Stimulated activated CD8-positive, alpha-beta memory T cell treated with anti-CD3 and anti-CD28 coated beads, Interleukin-7, amount 100 ng/mL, for 4 hours (primary cell): ENCODE measurements around the gene CIAO3.
A peak's percentile ranks its signal among the peaks of the same experiment; 100 is the strongest.

Experiments used
- DNase-seq, 2 donors: peaks; one replicate each; pipeline ENCODE4 v3.0.0-alpha.2; 2020; ENCODE audit warnings: low read depth in 2 of 2

Gene CIAO3

DNA sequence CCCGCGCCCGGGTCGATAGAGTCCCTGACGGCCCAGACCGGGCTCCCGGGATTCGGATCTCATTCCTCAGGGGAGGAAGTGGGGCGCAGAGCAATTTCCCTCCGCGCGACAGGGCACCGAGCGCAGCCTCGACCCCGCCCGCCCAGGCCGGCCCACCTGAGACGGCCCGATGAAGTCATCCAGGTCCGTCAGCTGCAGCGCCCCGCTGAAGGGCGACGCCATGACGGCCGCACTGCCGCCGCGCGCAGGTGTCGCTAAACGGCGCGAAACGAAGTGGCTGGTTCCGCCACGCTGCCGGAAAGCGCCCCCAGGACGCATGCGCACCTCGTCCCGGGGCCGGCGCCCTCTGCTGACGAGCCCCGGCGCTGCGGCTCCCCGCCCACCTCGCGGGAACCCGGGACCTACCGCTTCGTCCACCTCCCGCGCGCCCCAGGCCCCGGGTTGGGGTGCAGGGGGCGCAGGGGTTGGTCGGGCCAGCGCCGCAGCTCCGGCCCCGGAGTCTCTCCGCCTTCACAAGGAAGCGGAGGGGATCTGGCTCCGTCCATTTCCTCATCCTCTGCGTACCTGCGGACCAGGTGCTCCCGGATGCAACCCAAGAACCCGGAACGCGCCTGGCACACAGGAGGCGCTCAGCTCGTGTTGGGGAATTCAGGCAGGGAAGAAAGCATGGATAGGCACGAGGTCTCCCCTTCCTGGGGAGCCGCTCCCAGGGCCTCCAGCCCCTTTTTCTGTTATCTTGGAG, at the start of gene CIAO3:
TSS of gene CIAO3 (minus strand) at position 234 of the 742 bp plus-strand sequence. CDS start at position 222, 12 bp downstream.
- DNase-seq: peak; percentile 80 to 88

- DNase-seq: no peak
These were observed 49.3 kb upstream of the CIAO3 start for GRCh38 chr16:790086-790485.

DNA sequence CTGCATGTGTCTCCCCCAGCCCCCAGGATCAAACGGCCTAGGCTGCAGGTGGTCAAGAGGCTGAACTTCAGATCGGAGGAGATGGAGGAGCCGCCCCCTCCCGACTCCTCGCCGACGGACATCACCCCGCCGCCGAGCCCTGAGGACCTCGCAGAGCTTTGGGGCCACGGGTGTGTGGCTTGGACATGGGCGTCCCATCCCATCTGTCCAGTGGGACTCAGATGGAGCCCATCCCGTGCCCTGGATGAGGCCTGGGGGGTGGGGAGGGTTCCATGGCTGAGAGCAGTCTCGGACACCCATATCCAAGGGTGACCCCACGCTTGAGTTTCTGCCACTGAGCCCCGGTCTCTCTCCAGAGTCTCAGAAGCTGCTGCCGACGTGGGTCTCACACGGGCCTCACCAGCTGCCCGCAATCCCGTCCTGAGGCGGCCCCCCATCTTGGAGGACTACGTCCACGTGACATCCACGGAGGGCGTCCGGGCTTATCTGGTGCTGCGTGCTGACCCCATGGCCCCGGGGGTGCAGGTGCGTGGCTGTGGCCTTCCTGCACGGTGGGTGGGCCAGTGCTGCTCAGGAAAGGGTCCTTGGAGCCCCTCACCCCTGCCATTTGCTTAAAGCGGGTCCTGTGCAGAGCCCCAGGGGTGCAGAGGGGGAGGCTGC, 48.5 kb upstream of the CIAO3 start:
- DNase-seq: no peak

- peak; percentile 81 to 92 for DNase-seq
These were observed 47.8 kb upstream of the CIAO3 start, which contains the start of gene CHTF18 for GRCh38 chr16:788399-789126. TSS of gene CHTF18 (plus strand) at chr16:788620. CDS start at chr16:788685, 65 bp downstream.

DNA sequence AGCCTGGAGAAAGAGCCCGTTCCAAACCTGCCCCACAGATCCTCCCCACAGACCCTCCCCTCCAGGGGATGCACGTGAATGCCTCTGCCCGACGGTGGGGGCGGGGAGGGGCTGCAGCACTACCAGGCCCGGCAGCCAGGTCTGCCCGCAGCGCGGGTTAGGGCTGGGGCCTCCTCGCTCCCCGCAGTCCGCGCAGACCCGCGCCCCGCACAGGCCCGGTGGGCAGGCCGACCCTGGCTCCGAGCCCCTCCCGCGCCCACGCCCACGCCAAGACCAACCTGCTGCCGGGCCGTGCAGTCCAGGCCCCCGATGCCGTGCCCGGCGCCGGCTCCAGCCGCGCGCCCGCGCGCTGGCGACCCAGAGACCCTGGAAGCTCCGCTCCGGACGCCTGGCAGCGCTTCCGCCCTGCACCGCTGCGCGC, 47.2 kb upstream of the CIAO3 start, which contains the start of gene RPUSD1:
TSS of gene RPUSD1 (minus strand) at position 404 of the 421 bp plus-strand sequence. CDS start 644 bp downstream, outside the sequence.
- no peak for DNase-seq

DNA sequence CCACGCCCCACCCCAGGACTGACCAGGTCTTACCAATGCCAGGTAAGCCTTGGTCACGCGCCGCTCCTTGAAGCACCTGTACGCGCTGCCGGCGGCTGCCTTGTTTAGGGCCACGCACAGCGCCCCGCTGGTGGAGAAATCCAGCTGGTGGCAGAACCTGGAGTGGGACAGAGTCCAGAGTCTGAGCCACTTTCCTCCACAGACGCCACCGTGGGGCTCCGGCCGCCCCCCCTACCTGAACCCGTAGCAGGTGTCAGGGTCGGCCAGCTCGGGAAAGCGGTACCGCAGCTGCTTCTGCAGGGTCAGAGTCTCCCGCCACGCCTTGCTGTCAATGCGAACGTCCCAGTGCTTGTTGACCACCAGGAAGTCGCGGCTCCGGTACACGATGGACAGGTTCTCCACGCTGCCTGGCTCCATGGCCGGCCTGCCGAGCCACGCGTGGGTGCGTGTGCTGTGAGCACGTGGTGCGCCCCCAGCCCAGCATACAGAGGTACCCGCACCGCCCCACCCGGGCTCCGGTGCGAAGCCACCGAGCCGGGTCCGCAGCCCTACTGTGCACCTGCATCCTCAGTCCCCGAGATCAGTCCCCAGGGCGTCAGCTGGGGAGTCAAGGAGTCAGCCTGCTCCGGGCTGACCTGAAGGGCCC, 46.6 kb upstream of the CIAO3 start:
- DNase-seq: no peak

GRCh38 chr16:785563-786535, 45.1 kb upstream of the CIAO3 start:
- DNase-seq: peak; percentile 34 to 60

- no peak for DNase-seq
These were observed 43.6 kb upstream of the CIAO3 start for GRCh38 chr16:784431-784830.

DNA sequence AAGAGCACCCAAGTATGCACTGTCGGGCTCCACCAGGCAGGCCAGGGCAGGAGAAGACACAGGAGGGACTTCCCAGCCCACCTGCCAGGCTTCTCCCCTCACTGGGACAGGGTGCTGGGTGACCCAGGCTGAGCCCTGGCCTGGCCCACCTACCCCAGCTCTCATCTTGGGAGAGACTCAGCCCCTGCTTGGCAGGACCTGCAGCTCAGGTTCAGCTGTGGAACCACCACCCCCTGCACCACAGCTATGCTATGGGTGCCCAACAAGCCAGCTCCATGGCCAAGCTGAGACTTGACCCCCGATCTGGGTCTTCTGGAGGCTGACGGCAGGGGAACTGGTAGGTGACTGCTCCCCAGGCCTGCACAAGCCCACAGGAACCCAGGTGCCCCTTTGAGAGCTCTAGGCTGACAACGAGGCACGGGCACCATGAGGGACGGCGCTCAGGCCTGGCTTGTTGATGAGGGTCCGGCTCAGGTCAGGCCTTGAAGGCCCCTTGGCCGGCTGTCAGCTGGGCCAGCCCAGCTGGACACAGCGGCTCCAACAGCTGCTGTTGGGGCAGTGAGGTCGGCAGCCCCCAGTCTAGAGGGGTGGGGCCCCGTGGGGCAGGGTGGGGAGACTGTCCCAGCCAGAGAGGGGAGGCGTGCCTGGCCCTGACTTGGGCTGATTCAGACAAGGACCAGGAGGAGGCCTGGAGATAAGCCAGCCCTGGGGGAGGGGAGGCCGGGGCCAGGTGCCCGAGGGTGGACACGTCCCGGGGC, 42.8 kb upstream of the CIAO3 start:
- no peak for DNase-seq

DNA sequence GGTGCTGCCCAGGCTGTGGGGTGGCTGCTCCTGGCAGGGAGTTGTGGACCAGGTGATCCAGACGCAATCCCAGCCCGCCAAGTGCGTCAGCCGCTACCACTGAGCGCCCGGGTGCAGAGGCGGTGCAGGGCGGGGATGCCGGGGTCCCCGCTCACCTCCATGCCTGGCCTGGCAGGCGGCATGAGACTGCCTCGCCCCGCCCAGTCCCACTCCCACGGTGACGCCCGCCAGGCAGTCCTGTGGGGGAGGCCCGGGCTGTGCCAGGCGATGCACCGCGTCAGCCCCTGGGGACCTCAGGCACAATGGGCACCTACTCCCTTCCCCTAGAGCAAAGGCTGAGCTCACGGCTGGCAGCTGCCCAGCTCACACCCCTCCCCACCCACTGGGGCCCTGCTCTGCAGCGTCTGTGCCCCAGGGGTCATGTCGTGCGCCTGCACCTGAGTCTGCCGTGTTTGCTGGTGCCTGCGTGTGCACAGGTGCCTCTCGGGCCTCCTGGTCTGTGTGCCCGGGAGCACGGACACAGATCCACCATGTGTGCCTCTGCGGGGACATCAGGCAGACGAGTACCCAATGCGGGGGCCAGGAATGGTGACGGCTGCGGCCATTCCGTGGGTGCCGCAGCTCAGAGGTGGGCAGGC, 42.1 kb upstream of the CIAO3 start:
- no peak for DNase-seq

DNA sequence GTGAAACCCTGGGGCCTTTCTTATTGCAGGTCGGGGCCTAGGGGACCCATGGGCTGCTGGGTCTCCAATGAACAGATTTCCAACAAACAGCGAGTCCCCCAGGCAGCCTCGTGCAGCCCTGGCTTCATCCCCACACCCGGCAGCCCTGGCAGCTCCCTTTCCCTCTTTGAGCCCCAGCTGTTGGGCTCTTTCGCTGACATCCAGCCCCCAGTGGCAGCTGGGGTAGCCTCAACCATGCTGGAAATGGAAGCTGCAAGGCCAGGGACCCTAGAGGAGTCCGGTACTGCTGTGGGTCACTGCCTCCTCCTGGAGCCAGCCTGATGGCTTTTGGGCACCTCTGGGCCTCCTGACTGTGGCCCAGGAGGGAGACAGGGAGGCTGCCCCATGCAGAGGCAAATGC, 41.5 kb upstream of the CIAO3 start:
- no peak for DNase-seq

- DNase-seq: no peak
These were observed 40.7 kb upstream of the CIAO3 start for GRCh38 chr16:781346-782010.

GRCh38 chr16:780296-780695, 39.5 kb upstream of the CIAO3 start:
- DNase-seq: no peak

GRCh38 chr16:779561-779960, 38.8 kb upstream of the CIAO3 start:
- DNase-seq: no peak

GRCh38 chr16:778909-779527, 38.2 kb upstream of the CIAO3 start:
- DNase-seq: no peak

DNA sequence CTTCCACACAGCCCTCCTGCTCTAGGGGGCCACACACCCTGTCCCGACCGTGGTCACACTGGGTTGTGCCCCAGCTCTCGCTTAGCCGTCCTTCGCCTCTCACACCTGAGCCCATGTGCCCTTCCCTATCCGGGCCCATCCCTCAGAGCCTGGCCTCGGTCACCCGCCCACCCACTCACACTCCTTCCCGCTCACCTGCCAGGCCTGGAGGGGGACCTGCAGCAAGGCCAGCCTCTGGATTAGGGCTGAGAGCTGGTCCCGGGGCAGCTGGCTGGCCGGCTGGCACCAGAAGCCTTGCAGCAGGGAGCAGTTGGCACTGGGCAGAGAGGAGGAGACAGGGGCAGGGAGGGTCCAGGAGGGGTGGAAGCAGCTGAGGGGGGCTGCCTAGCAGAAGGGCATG, 37.6 kb upstream of the CIAO3 start:
- no peak for DNase-seq

GRCh38 chr16:777826-778225, 37.0 kb upstream of the CIAO3 start:
- no peak for DNase-seq

- no peak for DNase-seq
These were observed 36.0 kb upstream of the CIAO3 start for GRCh38 chr16:776824-777223.
